ENCODE measurements around the gene RHOV. TPM values are rescaled to one million over a fixed set of nuclear protein-coding genes. Genes with fewer than 3 reads are reported as not detected.

The RHOV gene
- total RNA-seq, 4 donors from 2014 or later, result 0.76 TPM; not detected in 3

DNA sequence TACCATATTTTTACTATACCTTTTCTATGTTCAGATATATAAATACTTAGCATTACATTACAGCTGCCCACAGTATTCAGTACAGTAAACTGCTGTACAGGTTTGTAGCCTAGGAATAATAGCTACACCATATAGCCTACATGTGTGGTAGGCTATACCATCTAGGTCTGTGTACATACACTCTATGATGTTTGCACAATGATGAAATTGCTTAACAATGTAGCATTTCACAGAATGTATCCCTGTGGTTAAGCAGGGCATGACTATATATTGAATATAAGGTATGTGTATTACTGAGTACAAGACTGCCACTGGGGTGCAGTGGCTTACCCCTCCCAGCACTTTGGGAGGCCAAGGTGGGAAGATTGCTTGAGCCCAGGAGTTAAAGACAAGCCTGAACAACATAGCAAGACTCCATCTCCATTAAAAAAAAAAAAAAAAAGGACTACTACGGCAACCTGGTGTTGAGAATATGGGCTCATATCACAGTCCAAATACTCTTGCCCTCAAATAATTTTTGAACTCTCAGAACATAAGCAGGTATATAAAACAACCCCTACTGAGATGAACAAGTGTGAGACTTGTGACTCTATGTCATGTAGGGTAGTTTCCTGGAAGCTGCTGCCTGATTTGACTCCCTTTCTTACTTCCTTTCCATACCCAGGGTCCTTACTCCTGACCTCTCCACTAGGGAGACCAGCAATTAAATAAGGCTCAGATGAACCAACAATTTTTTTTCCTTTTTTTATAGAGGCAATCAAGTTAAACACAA lies 50.3 kb downstream of the RHOV start:
- Histone ChIP-seq H3K9me3 (no peaks in the 10 kb centered on the region), H3K4me3 (no peak overlapping the region), H3K27me3 (no peaks in the 10 kb centered on the region), H3K27ac (no peak overlapping the region), H3K36me3 (no peaks in the 10 kb centered on the region), H3K4me1 (no peaks in the 10 kb centered on the region)
- intact Hi-C loops (cut with DNase I; ENCODE audit: low total_unique reads), result no loop called here
- TF ChIP-seq POLR2A (IDR thresholded peaks at IDR 0.05), result no peak
- TF ChIP-seq, protein P1, sequence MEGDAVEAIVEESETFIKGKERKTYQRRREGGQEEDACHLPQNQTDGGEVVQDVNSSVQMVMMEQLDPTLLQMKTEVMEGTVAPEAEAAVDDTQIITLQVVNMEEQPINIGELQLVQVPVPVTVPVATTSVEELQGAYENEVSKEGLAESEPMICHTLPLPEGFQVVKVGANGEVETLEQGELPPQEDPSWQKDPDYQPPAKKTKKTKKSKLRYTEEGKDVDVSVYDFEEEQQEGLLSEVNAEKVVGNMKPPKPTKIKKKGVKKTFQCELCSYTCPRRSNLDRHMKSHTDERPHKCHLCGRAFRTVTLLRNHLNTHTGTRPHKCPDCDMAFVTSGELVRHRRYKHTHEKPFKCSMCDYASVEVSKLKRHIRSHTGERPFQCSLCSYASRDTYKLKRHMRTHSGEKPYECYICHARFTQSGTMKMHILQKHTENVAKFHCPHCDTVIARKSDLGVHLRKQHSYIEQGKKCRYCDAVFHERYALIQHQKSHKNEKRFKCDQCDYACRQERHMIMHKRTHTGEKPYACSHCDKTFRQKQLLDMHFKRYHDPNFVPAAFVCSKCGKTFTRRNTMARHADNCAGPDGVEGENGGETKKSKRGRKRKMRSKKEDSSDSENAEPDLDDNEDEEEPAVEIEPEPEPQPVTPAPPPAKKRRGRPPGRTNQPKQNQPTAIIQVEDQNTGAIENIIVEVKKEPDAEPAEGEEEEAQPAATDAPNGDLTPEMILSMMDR (IDR thresholded peaks at IDR 0.05), result no peak
- DNase-seq, result no peak

Small RNA genes lying within 50 kb of the gene (small RNA-seq; reads per million reads assigned to genes)
- gene AC025166.1, result not detected

Other genes with a start within 250 kb of the RHOV start
- gene RAD51, start 179.1 kb downstream of the RHOV start, total RNA-seq, result 1 to 10 TPM in 2 of 4 donors, under 1 TPM in 1, not detected in 1; 0.51 to 7.7 (median 1.3) TPM
- 10 to 100 TPM in 2 of 4 donors, 1 to 10 TPM in 2; 6.4 to 27.0 (median 16.1) TPM for gene RMDN3, start 119.0 kb downstream of the RHOV start, total RNA-seq
- 100 to 1,000 TPM in 1 of 4 donors, 10 to 100 TPM in 2, 1 to 10 TPM in 1; 6.2 to 113 (median 34.5) TPM for gene GCHFR, start 110.2 kb downstream of the RHOV start, total RNA-seq
- gene C15orf62, start 104.3 kb downstream of the RHOV start, total RNA-seq, result under 1 TPM in 2 of 4 donors, not detected in 2; 0.28 to 0.55 TPM
- gene ZFYVE19, start 67.1 kb downstream of the RHOV start, total RNA-seq, result 10 to 100 TPM in 3 of 4 donors, 1 to 10 TPM in 1; 5.6 to 37.5 (median 15.2) TPM
- gene DNAJC17, start 66.8 kb downstream of the RHOV start, total RNA-seq, result 10 to 100 TPM in 3 of 4 donors, 1 to 10 TPM in 1; 6.1 to 79.4 (median 32.5) TPM
- gene PPP1R14D, start 45.5 kb downstream of the RHOV start, total RNA-seq, result not detected
- 10 to 100 TPM in 1 of 4 donors, 1 to 10 TPM in 2, not detected in 1; 2.0 to 38.1 (median 2.3) TPM for gene SPINT1, start 30.2 kb downstream of the RHOV start, total RNA-seq
- 10 to 100 TPM in 2 of 4 donors, 1 to 10 TPM in 2; 3.8 to 33.3 (median 17.3) TPM for gene VPS18, start 20.2 kb upstream of the RHOV start, total RNA-seq
- 10 to 100 TPM; 18.2 to 31.1 (median 22.6) TPM for gene DLL4, start 55.1 kb upstream of the RHOV start, total RNA-seq
- 1 to 10 TPM in 2 of 4 donors, under 1 TPM in 1, not detected in 1; 0.35 to 1.8 (median 1.4) TPM for gene CHAC1, start 79.2 kb upstream of the RHOV start, total RNA-seq
- gene INO80, start 242.0 kb upstream of the RHOV start, total RNA-seq, result 10 to 100 TPM; 28.7 to 33.3 (median 30.2) TPM